Posterior vena cava (tissue), 2 donors: ENCODE data around the gene GALNT14. TPM values are rescaled to one million over a fixed set of nuclear protein-coding genes. Genes with fewer than 3 reads are reported as not detected.
A peak's percentile ranks its signal among the peaks of the same experiment; 100 is the strongest.

Experiments used
- DNase-seq: peaks from one replicate; pipeline ENCODE4 v3.0.0-alpha.2; 2020; ENCODE audit warnings: low spot score
- intact Hi-C, 2 donors: fragments of 100-400 bp; cut with DNase I; formaldehyde crosslinking; loops; one replicate each; pipeline versions ENCODE4 v1.14.1 to v1.14.2; 2022 to 2023
- total RNA-seq, 2 donors: library from RNA; stranded (reverse); fragmentation: NEBNext Ultra II Directional; extraction: Animal tissue kit (Norgen Biotek cat#: 25700); gene quantifications; one replicate each; pipeline ENCODE4 v1.2.1, GENCODE V29; 2021
- donor health status: DM: yes; HTN: yes; CAD: no.
- donor health status: DM: yes; HTN: yes; CAD: no.

GALNT14 gene
- total RNA-seq, 2 donors from 2014 or later: 1.1 TPM

DNA sequence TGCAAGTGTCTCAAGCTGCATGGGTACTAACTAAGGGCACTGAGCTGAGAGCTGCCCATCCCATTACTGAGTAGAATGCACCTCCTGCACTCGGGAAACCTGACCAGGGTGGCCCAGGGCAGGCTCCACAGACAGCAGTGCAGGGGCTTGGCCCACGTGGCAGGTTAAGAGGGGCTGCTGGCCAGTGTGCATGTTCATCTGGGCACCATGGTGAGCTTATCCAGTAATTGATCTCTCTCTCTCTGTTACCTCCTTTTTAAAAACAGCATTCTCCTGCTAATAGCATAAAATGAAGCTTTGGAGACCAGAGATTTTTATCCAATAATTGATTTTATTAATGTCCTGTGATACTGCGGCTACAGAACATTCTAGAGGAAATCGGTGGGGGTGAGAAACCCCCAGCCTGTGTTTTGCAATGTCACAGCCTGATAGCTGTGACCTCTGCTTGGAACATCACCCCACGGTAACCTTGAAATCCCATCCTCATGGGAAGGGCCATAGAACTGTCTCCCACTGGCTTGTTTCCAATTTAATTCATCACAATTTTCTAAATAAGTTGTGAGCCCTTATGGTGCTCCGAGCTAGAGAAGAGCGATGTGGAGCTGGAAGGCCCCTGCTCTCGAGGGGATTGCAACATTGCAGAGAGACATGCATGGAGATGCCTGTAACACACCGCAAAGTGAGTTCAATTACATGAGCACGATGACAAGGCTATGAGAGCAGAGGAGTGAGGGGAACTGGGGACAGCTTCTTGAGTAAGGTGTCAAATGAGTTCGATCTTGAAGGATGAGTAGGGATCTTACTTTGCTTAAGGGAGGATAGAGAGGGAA is 143.8 kb downstream of the GALNT14 start:
- intact Hi-C loops: no loop called here

DNA sequence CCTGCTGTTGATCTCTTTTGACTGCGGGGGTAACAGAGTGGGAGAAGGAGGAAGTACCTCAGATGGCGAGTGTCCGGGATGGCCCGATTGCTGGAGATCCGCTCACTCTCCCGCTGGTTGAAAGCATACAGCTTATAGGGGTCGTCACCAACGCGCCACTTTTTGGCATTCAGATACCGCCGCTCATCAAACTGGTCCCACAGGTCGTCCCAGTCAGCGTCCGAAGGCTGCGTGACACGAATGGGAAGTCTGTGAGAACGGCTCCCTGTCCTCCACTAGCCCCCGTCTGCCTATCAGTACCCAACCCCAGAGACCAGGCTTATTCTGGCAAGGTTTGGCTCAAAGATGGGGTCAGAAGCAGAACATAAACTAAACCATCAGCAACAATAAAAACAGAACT is 145.5 kb downstream of the GALNT14 start:
- intact Hi-C loops: no loop called here
- DNase-seq: peak; percentile 78

More for the DNA sequence above, 143.8 kb downstream of the GALNT14 start:
- DNase-seq: peak; percentile 40

DNA sequence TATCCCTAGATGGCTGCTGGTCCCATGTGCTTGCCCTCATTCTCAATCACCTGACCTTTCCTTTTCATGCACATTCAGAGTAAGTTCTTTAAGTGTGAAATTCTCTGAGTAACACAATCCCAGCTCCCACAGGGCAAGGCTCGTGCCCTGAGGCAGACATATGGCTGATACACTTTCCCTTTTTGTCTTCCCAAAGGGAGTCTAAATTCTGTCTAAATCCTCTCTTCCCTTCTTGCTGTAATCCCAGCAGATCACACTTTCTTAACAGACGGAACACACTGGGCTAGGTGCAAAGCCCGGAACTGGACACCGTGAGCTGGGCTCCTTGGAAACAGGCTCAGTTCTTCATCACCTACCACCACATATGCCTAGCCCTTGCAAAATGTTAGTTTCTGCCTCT is 147.6 kb downstream of the GALNT14 start:
- peak; percentile 44 for DNase-seq
- intact Hi-C loops: no loop called here

DNA sequence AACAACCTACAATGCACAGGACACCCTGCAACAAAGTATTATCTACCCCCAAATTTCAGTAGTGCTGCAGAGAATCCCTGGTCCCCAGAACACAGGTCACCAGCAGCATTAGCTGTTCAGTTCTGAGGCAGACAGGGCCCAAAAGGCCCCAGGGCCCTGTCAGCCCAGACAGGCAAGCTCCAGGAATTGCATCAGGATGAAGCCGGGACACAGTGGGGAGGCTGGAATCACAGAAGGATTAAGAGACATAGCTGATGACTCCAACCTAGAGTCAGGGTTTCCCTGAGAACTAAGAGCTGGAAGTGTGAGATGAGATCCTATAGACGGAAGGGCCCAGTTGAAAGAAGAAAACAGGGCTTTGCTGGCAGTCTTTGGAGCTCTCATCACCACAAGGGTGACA is 148.1 kb downstream of the GALNT14 start:
- intact Hi-C loops: no loop called here

DNA sequence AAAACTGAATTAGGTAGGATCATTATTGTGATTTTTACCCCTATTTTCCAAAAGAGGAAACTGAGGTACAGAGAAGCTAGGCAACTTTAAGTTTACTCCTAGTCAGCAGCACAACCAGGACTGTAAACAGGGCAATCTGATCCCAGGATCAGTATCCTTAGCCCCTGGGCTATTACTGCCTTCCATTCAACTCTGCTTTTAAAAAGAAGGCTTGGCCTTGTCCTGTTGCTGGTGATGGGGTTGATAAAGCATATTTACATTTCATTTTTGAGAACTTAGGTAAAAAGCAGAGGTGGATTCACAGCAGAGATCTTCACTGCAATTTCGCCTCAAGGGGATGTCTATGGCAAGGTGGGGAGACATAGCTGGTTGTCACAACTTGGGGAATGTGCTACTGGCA is 148.5 kb downstream of the GALNT14 start:
- DNase-seq: peak; percentile 4
- intact Hi-C loops: no loop called here

More for the DNA sequence above, 148.1 kb downstream of the GALNT14 start:
- peak; percentile 22 for DNase-seq

DNA sequence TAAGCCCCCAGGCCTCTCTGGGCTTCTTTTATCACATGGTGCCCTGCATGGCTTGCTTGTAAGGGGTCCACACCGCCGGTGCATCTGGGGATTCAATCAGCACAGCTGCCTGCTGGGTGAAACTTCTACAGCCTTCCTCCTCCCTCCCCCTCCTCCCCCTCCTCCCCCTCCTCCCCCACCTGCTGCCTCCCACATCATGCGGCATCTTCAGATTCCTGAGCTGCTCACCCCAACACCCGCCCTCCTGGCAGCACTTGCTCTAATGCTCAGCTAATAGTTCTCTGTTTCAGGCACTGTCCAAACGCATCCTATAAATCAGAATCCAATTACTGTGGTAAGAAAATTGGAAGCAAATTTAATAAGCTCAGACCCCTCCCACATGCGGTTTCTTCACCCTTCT is 150.7 kb downstream of the GALNT14 start:
- DNase-seq: peak; percentile 62
- intact Hi-C loops: no loop called here

DNA sequence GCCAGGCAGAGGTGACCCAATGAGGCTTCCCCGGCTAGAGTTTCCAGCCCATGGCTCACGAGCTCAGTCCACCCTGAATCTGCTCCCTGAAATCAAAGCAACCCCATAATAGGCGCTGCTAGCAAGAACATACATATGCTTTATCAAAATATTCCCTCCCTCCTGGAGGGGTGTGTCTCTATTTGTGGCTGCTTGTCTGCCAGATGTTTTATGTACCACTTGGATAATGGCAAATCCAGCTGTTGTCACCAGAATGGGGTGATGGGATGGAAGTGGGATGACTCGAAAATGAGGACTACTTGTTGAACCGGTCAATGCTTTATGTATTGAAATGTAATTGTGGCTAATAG is 152.0 kb downstream of the GALNT14 start:
- no peak for DNase-seq
- intact Hi-C loops: no loop called here

DNA sequence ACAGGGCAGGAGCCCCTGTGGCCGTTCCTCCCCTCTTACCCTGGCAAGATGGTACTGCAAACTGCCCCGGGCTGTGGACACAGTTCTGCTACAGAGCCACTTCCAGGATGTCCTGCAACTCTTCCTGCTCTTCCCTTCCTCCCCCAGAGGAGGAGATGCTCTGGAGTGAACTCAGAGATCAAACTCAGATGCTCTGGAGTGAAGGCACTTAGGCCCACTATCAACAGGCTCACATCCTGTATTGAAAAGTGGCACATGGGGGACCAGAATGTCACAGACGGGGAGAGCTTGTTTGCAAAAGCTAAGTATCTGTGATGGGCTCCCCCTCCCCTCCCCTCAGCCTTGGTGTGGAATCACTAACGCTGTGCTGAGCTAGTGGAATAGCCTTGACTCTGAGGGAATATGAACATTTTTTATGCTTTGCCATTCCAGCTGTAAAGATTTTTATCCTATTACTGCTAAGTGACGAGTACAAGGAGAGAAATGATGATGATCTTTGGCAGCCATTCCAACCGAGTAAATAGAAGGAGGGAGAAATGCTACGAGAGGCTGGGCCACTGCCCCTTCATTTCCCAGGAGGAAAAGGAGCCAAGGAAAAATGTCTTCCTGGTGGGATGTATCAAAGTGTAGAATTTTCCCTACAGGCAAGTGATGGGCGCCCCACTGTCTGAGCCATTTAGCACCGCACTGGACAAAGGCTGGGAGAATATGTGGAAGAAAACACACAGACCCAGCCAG is 152.6 kb downstream of the GALNT14 start:
- intact Hi-C loops: no loop called here
- peak; percentile 20 for DNase-seq

DNA sequence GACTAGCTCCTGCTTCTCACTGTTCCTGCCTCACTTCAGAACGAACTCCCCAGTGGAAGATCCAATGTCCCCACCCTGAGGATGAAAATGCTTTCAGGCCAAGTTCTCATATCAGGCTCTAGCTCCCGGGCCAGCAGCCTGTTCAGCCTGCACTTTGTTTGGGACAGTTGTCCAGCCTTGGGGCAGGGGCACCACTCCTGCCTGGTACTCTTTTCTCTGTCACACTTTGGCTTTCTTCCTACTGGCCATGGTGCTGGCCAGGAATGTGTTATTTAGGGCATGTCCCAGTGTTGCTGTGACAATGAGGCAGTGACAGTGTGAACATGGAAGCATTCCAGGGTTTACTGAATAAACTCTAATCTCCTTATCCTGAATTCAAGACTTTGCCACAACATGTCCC is 154.1 kb downstream of the GALNT14 start:
- DNase-seq: peak; percentile 51
- intact Hi-C loops: no loop called here

DNA sequence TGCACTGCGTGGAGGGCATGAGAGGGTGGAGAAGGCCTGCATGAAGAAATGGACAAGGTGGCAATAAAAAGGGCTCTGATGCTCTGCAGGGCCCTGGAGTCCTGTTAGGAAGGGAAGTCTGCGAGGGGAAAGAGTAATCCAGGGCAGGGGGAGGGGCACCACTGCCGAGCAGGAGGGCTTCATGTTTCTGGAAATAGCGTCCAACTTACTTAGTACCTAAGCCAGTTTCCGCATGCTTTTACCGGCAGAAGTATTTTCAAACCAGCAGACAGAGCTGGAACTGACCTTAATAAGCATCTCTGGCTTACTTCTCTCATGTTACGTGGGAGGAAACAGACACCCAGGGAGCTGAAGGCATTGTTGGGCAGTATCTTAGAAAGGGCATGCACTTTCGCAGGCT is 156.7 kb downstream of the GALNT14 start:
- intact Hi-C loops: no loop called here
- peak; percentile 18 for DNase-seq

DNA sequence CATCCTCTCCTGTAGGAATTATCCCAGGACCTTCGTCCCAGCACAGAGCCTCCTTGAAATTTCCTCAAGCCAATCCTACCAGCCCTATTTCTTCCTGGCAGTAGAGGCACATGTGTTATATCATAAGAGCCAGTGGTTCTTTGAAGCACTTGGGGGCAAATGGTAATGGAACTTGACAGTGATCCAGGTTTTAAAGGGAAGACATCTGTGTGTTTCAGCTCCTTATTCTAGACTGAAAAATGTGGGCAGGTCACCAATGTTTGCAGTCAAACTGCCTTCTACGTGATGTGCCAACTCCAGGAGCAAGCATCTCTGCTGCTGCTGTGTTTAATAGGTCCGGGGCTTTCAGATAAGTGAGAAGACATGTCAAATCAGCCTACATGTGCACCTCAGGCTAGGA is 157.1 kb downstream of the GALNT14 start:
- intact Hi-C loops: no loop called here
- no peak for DNase-seq

DNA sequence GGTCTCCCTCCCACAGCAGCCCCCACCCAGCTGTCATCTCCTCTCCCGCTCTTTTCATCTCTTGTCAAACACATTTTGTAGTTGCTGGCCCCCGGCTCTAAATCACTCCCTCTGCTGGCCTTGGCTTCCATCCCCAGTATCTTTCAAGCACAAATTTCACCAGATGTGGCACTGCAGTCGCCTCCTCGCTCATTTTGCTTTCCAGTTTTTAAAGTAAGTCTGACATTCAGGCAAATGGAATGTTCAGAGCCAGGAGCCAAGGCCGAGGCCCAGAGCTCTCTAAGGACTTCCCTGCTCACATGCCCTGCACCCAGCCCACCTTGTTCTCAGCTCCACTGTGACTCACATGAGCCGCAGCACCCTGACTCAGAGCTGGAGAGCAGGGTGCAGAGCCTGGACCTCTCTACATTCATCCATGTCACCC is 158.4 kb downstream of the GALNT14 start:
- peak; percentile 87 for DNase-seq
- intact Hi-C loops: no loop called here

DNA sequence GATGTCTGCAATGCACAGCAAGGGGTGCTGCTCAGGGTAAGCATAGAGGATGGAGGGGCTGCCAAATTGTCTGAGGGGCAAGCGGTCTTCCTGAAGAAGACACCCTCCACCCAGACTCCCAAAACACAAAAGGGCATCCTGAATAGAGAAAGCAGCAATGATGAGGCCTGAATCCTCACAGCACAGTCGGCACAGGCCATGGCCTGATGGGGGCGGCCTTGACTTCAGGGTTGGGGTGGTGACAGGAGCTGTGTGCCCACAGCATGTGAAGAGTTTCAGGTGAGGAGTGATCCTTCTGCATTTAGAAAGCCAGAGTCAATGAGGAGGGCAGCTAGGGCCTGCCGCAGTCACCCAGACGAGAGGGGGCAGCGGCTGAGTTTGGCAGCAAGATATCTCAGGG is 159.4 kb downstream of the GALNT14 start:
- intact Hi-C loops: no loop called here

DNA sequence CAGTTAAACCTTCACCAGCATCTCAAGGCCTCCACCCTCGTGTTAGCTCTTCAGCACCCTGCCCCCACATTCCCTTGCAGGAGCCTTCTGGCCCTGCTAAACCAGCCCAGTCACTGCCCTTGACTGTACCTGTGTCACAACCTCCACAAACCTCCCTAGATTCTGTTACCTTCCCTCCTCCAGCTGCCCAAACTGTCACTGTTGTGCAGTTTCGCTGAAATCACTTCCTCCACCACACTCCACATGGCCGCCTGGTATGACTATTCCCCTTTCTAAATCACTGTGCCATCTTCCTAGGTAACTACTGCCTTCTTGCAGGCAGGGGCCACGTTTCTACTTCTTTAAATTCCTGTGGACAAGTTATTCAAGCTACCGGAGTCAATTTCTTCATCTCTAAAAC is 160.2 kb downstream of the GALNT14 start:
- peak; percentile 49 for DNase-seq
- intact Hi-C loops: no loop called here

More for the DNA sequence above, 159.4 kb downstream of the GALNT14 start:
- DNase-seq: no peak

DNA sequence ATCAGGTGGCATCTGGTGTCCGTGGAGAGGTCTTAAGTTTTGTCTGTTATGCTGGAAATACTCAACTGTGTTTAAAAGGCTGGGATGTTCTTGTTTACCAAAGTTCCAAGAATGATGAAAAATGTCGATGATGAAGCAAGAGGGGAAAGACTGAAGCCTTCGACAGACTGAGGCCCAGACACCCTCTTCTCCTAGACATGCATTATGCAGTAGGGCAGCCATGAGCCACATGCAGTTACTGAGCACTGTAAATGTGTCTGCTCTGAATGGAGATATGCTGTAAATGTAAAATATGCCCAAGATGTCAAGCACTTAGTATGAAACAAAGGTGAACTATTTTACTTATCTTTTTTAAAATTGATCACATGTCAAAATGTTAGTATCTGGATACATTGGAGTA is 163.1 kb downstream of the GALNT14 start:
- peak; percentile 13 for DNase-seq
- intact Hi-C loops: no loop called here

DNA sequence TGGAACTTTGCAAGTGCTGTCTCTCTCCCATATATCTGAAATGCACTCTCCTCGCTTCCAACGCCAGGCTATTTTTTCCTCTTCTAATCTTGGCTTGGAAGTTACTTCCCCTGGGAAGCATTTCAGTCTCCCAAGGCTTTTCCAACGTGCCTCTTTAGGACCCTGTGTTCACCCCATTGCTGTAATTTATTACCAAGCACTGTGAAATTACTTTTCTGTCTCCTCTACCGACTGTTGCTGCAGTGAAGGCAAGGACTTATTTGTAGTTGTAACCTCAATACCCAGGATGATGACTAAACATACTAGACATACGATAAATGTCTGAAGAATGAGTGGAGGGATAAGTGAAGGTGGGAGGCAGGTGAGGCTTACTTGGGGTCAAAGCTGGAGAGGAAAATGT is 163.7 kb downstream of the GALNT14 start:
- intact Hi-C loops: no loop called here
- no peak for DNase-seq

DNA sequence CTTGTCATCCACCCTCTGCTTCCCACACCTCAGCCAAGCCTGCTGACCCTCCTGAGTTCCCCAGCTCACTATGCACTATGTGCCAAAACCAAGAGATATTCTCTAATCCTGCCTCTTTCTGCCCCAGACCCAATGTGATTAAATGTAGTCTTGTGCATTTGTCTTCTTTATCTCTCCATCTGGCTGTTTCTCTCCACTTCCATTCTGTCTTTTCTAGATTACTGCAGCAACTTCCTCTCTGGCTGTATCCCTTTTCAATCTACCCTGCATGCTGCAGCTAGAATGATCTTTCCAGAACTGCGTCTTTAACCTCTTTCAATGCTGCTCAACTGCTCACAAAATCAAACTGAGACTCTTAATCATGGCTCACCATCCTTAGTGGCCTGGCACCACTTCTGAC is 164.1 kb downstream of the GALNT14 start:
- no peak for DNase-seq
- intact Hi-C loops: no loop called here

DNA sequence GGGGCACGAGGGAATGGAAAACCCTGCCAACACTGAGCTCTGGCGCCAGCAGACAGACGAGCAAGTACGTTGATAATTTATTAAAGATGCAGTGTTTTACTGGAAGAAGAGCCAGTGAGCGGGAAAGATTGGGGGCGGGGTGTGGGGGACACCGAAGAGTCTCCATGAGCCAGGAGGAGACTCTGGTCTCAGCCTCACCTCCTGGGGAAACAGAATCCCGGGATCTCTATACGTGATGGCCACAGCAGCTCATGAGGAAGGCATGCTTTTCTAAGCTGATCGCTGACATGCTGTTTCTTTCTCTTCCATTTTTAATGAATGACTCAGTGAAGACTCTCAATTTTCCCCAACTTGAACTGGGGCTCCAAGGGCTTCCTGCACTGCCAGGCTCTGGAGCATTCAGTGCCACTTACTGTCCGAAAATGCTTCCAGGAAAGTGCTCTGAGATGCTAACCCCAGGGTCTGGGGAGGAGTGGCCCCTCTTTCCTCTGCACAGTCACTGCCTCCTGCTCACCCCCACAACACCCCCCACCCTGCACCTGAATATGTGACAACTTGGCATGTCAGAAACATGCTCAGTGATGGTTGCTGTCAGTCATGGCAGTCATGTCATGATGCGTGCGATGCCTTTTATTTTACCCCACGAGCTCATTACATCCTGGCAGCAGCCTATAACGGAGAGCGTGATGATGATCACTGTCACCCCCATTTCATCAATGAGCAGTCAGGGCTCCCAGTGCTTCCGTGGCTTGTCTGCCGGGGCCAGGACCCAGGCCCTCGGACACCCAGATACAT is 166.8 kb downstream of the GALNT14 start:
- no peak for DNase-seq
- intact Hi-C loops: no loop called here

DNA sequence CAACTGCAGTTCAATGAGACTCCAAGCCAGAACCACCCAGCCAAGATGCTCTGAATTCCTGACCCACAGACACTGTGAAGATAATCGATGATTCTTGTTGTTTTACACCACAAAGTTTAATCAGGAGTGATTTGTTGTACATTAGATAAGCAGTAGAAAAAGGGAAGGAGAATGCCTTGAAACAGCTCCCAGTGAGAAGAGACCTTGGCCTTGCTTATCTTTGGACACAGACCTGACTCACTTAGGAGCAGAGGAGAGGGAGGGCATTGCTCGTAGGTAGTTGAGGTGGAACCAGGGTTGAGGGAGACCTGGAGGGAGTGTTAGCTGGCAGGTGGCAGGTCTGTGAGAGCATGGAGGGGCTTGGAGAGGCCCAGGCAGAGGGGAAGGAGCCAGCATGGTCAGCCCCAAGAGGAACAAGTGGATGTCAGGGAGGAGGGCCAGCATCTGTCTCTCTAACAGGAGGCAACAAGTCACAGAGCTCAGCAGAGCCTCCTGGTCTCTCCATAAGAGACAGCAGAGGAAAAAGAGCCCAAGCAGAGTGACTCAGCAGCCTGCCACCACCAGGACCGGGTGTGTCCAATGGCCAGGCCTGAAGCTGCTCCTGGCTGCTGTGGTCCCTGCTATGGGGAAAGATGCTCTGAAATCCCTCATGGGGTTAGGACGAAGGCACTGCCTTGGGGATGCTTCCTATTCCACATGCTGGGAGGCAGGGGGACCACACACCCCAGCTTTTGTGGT is 169.4 kb downstream of the GALNT14 start:
- intact Hi-C loops: no loop called here
- no peak for DNase-seq
